ENCODE measurements around the gene BMPR1B. TPM values are rescaled to one million over a fixed set of nuclear protein-coding genes. Genes with fewer than 3 reads are reported as not detected.

The BMPR1B gene
- total RNA-seq, 1 donor from 2014 or later = not detected

GRCh38 chr4:95158045-95158444 is 400.3 kb downstream of the BMPR1B start:
- TF ChIP-seq, protein P1, sequence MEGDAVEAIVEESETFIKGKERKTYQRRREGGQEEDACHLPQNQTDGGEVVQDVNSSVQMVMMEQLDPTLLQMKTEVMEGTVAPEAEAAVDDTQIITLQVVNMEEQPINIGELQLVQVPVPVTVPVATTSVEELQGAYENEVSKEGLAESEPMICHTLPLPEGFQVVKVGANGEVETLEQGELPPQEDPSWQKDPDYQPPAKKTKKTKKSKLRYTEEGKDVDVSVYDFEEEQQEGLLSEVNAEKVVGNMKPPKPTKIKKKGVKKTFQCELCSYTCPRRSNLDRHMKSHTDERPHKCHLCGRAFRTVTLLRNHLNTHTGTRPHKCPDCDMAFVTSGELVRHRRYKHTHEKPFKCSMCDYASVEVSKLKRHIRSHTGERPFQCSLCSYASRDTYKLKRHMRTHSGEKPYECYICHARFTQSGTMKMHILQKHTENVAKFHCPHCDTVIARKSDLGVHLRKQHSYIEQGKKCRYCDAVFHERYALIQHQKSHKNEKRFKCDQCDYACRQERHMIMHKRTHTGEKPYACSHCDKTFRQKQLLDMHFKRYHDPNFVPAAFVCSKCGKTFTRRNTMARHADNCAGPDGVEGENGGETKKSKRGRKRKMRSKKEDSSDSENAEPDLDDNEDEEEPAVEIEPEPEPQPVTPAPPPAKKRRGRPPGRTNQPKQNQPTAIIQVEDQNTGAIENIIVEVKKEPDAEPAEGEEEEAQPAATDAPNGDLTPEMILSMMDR (IDR thresholded peaks at IDR 0.05) = no peak
- CTCF ChIA-PET = no interaction called here
- POLR2A ChIA-PET = no interaction called here
- H3K27ac Mint-ChIP-seq = no peak overlapping the region
- H3K27me3 Mint-ChIP-seq = no peaks in the 10 kb centered on the region
- H3K4me3 Mint-ChIP-seq = no peak overlapping the region
- DNase-seq (no peak), ATAC-seq (ENCODE audit: low read depth) (no peak)
- no peaks in the 10 kb centered on the region for H3K36me3 Mint-ChIP-seq (ENCODE audit: low read depth)
- no peaks in the 10 kb centered on the region for H3K9me3 Mint-ChIP-seq
- intact Hi-C loops (cut with micrococcal nuclease) = no loop called here
- peaks cover 3% of the 10 kb centered on the region for H3K4me1 Mint-ChIP-seq

DNA sequence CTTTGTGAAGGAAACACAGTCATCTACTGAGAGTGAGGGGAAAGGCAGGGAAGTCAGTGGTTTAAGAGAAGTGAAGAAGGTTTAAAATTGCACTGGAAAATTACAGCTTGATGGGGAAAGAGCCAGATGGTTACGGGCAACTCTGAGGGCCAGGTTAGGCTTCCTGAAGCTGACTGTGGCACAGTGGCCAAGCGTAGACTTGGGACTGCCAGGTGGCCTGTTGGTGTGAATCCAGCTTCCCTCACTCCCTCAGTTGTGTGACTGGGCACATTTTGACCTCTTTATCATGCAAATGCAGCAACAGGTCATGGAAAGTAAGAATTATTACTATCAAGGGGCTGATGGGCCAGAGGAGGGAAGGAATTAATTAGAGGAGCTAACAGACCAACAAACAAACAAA is 400.9 kb downstream of the BMPR1B start:
- ATAC-seq (ENCODE audit: low read depth) (no peak), DNase-seq (no peak)
- TF ChIP-seq, protein P1 (IDR thresholded peaks at IDR 0.05) = no peak
- no peaks in the 10 kb centered on the region for H3K9me3 Mint-ChIP-seq
- no peaks in the 10 kb centered on the region for H3K36me3 Mint-ChIP-seq (ENCODE audit: low read depth)
- POLR2A ChIA-PET = no interaction called here
- intact Hi-C loops (cut with micrococcal nuclease) = no loop called here
- no peak overlapping the region for H3K27ac Mint-ChIP-seq
- H3K4me3 Mint-ChIP-seq = no peak overlapping the region
- peaks cover 3% of the 10 kb centered on the region for H3K4me1 Mint-ChIP-seq
- H3K27me3 Mint-ChIP-seq = no peaks in the 10 kb centered on the region
- CTCF ChIA-PET = no interaction called here

DNA sequence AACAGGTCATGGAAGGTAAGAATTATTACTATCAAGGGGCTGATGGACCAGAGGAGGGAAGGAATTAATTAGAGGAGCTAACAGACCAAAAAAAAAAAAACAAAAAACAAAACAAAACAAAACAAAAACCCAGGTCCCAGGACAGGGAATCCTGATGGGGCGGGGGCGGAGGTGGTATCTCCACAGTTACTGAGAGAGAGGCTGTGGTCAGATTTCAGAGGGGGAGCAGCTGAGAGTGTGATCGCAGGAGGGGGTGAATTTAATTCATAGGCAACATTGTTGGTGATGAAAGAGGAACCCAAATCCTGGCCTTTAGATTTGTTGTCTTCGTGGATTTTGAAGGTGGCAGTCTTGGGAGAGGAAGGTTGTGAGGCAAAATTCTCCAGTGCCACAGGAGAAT is 401.6 kb downstream of the BMPR1B start:
- CTCF ChIA-PET = no interaction called here
- intact Hi-C loops (cut with micrococcal nuclease) = no loop called here
- POLR2A ChIA-PET = no interaction called here

DNA sequence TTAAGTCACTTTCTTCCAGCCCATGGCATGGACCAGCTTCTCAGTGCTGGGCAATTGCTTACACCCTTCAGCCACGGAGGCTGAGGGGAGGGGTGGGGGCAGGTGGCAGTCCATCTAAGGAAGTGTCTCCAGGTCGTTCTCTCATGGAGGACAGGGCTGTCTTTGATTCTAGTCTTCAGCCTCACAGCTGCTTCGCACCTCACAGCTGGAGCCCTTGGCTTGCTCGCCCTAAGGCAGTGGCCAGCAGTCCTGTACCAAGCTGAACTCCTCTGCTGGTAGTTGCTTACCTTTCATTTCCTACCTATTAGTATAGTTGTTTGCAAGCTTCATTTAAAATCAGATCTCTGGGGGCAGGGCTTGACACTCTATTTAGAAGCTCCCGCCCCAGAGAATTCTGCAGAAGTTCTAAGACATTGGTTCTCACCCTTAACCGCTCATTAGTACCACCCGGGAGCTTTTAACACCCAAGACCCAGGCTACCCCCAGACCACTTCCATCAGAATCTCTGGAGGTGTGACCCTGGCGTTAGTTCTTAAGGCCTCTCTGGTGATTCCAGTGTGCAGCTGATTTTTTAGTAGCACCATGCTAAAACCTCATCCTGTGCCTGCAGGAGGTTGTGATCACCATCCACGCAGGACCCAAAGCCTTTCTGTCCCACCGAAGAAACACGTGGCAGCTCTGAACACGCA is 404.2 kb downstream of the BMPR1B start:
- H3K4me3 Mint-ChIP-seq = no peak overlapping the region
- H3K9me3 Mint-ChIP-seq = no peaks in the 10 kb centered on the region
- DNase-seq = no peak
- ATAC-seq (ENCODE audit: low read depth) = no peak
- ChIA-PET CTCF (interaction anchor here (1.9 kb wide), 1 partner anchor 8 kb away, joined by 4 read pairs; no protein-coding TSS in a partner anchor), POLR2A (no interaction called here)
- no peaks in the 10 kb centered on the region for H3K4me1 Mint-ChIP-seq
- H3K36me3 Mint-ChIP-seq (ENCODE audit: low read depth) = no peaks in the 10 kb centered on the region
- H3K27ac Mint-ChIP-seq = no peak overlapping the region
- H3K27me3 Mint-ChIP-seq = no peaks in the 10 kb centered on the region
- intact Hi-C loops (cut with micrococcal nuclease) = loop anchor here (10.0 kb wide), 1 partner anchor 1993 kb away; no protein-coding TSS in a partner anchor
- TF ChIP-seq, protein P1 (IDR thresholded peaks at IDR 0.05) = no peak

More for the DNA sequence above, 401.6 kb downstream of the BMPR1B start:
- Mint-ChIP-seq H3K27ac (no peak overlapping the region), H3K36me3 (ENCODE audit: low read depth) (no peaks in the 10 kb centered on the region), H3K9me3 (no peaks in the 10 kb centered on the region), H3K27me3 (no peaks in the 10 kb centered on the region), H3K4me1 (peaks cover 3% of the 10 kb centered on the region), H3K4me3 (no peak overlapping the region)
- no peak for ATAC-seq (ENCODE audit: low read depth)
- TF ChIP-seq, protein P1 (IDR thresholded peaks at IDR 0.05) = no peak
- no peak for DNase-seq

DNA sequence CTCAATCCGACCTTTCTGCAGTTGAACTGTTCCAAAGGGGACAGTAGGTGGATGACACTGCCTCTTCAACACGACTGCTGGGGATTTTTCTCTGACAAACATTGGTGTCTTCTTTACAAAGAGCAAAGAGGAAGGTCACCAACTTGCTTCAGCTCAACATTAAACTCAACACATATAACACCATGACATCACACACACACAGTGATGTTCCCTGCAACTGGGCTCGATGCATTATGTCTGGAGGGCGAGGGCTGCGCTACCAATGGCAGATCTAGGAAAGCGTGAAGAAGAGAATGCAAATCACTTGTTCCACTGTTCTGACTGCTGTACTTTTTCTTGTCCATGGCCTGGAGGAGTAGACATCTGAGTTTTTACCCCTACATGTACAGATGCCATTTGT is 405.1 kb downstream of the BMPR1B start:
- intact Hi-C loops (cut with micrococcal nuclease) = loop anchor here (10.0 kb wide), 1 partner anchor 1992 kb away; no protein-coding TSS in a partner anchor
- Mint-ChIP-seq H3K4me3 (no peak overlapping the region), H3K27ac (no peak overlapping the region), H3K9me3 (no peaks in the 10 kb centered on the region), H3K36me3 (ENCODE audit: low read depth) (no peaks in the 10 kb centered on the region), H3K27me3 (no peaks in the 10 kb centered on the region), H3K4me1 (no peaks in the 10 kb centered on the region)
- ChIA-PET CTCF (no interaction called here), POLR2A (no interaction called here)
- DNase-seq (no peak), ATAC-seq (ENCODE audit: low read depth) (no peak)
- TF ChIP-seq, protein P1 (IDR thresholded peaks at IDR 0.05) = no peak
